C4-2B (cell line): ENCODE results near the gene PLCL2.

Experiments used
- CTCF ChIP-seq: fragments of 450-650 bp; conservative IDR thresholded peaks from 2 replicates; pipeline ENCODE4 v1.5.1; 2017; ENCODE audit warnings: mild to moderate bottlenecking
- ZFX ChIP-seq: fragments of 450-650 bp; IDR thresholded peaks from 2 replicates; pipeline ENCODE4 v1.6.1; 2017

DNA sequence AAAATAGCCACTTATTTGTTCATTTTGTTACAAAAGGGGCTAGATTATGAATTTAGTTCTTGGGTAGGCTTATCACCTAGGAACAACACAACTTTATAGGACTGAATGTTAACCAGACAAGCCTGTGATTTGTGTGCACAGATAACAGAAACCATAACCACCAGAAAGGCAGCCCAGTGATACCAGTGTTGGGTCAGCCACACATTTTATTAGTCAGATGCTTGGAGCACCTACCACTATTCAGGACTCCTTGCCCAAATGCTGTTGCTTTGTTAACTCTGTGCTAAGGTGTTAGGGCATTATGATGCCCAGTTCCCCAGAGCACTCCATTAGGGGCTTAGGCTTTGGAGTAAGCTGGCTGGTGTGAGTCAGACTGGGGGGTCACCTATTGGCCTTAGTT is 22.5 kb downstream of the PLCL2 start:
- no peak for TF ChIP-seq CTCF
- TF ChIP-seq ZFX: no peak
